Glomerular endothelial cell (primary cell): ENCODE results near the gene PCBD1. TPM values are rescaled to one million over a fixed set of nuclear protein-coding genes. Genes with fewer than 3 reads are reported as not detected.

Source experiments
- DNase-seq: peaks from one replicate; pipeline ENCODE4 v3.0.0-alpha.2; 2011; ENCODE audit warnings: low read depth, low spot score; ENCODE audit errors: extremely low read depth
- total RNA-seq: library from RNA; depleted of rRNA; stranded (reverse); fragments of >200 nt; gene quantifications from 2 replicates; pipeline ENCODE4 v1.2.3, GENCODE V29; 2015

The PCBD1 gene
- total RNA-seq, 1 donor from 2014 or later: 67.1 TPM

DNA sequence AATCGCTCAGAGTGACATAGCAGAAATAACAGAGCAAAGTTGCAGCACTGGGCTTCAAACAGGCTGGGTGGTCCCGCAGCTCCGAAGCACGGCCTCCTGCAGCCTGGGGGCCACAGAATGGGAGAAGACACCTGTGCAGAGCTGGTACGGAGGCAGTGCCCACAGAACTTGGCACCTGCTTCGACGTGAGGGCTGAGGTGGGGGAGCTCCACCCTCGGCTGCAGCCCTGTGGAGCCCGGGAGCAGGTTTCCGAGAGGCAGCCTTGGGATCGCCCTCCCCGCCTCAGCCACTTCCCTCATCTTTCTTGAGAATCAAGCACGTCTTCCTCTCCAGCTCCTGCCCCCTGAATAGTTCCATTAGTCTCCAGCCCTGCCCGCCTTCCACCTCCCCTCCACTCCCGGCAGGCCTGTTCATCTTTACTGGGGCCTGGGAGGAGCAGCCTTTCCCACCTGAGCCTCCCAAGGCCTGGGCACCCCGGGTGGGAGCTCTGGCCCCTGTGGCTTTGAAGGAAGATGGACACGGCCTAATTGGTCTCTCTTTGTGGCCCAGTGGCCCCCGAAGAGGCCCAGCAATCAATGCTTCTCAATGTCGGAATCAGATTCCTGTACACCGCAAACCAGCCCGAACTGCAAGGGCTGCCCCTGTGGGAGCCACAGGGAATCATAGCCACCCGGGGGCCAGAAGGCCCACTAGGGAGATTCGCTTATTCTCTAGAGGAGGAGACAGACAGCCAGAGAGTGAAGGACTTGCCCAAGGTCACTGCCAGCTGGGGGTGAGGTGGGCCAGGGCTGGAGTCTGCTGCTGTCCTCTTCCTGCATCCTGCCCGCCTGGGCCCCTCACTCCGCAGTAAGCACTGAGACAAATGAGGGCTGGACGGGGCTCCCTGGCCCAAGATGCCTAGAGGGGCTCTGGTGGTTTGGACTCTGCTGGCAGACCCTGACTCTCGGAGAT, 17.0 kb upstream of the PCBD1 start:
- DNase-seq: no peak

DNA sequence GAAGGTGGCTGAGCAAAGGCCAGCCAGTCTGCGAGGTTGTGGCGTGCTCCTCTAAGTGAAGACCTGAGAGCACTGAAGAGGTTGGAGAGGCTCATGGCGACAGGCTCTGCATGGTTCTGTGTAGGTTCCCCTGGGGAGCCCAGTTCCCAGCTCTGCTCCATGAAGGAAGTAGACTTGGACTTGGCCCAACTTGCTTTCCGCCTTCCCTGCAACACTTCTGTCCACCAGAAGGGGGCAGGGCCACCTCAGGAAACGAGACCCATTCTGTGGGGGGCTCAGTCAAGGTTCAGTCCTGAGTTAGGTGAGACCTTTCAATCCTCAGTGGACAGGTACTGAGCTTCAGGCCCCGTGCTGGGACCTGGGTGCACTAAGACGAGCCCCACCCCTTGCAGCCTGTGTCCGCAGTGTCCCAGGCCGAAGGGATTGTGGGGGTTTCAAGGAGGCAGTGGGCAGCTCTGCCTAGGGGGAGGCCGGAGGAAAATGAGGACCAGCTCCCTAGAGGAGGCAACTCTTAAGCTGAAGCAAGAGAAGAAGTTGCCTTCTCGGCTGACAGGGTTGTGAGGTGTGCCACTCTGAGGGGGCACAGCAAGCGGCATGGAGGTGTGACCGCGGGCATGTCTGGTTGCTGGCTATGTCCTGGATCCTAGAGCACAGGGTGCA, 15.0 kb upstream of the PCBD1 start:
- DNase-seq: no peak

DNA sequence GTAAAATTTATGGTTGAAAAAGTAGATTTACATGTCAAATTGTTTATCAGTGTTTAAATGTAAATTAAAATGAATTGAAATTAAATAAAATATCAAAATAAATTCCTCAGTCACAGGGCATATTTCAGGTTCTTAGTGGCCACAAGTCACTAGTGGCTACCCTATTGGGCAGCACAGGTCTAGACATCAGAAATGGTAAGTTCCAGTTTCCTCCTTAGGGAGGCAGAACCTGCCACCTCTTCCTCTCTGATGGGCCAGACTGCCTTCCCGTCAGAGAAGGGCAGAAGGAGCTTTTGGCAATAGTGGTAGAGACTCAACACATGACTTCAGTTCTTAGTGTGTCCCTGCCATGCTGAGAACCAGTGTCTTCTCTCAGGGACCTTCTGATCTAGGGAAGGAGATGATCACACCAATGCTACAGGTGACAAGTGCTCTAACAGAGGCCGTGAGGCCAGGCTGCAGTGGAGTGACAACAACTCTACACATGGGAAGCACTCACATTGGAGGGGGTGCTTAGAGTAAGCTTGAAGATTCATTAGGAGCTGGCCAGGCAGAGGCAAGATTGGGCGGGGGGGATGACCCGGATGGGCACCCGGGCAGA, 14.4 kb upstream of the PCBD1 start:
- DNase-seq: no peak

DNA sequence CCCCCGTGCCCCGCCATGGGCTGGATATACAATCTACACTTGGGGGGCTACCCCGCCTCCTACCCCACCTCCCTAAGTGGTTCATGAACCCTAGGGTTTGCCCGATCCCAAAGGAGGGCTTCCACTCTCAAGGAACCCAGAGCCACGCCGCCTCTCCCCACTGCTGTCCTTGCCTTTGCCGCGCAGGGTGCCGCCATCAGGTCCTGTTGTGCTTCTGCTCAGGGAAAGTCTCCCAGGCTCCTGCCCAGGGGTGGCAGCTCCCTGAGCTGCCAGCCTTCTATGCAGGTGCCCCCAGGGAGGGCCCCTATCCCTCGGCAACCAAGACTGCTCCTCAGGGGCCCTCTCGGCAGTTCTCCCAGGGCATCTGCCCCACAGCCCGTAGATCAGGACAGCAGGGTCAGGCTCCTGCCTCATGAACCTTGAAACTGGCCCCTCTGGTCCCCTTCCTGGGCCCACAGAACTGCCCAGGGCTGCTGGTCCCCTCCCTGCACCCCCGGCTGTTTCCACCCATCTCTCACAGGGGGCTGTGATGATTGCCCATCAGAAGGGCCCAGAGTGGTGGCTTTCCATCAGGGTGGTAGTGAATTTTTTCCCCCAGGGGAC, 13.0 kb upstream of the PCBD1 start:
- no peak for DNase-seq

DNA sequence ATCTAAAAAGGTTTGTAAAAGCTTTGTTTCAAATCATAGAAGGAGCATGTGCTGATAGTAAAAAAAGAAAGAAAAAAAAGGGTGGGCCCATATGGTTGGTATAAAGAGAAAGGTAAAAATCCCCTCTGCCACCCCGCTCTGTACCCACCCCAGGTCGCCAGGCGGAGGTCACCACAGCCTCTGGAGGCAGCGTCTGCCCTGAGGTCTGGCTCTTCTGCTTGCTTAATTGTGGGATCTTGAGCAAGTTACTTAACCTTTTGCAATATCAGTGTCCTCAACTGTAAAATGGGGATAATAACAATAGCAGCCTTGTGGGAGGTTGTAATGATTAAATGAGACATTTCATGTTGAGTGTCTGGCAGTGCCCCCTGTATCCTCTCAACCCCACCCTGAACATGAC, 10.7 kb upstream of the PCBD1 start:
- no peak for DNase-seq

DNA sequence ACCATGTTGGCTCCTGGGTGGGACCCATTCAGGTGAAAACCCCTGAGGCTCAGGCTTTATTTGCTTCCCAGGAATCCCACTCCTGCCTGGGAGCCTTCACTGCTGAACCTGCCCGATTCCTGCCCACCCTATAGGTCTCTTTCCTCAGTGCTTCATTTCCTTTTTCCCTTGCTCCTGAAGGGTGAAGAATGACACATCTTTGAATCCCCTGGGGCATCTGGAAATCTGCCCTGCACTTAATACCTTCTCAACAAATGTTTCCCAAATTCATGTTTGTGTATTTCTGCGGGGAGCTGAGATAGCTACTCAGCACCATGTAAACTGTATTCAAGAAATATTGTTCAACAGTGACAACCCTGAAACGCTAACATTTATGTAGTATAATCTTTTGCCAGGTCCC, 10.3 kb upstream of the PCBD1 start:
- no peak for DNase-seq

DNA sequence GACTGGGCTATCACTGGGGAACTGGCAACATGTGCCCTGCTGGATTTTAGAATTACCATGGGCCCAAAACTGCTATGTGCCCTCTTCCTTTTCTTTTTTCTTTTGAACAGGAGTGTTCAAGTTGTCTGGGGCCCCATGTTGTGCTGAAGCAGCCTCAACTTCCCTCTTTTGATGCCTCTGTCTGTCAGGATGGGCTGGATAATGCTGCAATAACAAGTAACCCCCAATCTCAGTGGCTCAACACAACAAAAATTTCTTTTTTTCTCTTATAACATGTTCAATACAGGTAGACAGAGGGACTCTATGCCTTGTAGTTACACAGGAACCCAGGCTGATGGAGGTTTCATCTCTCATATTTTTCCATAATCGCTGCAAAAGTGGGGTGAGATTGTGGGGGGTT, 8.2 kb upstream of the PCBD1 start:
- no peak for DNase-seq

DNA sequence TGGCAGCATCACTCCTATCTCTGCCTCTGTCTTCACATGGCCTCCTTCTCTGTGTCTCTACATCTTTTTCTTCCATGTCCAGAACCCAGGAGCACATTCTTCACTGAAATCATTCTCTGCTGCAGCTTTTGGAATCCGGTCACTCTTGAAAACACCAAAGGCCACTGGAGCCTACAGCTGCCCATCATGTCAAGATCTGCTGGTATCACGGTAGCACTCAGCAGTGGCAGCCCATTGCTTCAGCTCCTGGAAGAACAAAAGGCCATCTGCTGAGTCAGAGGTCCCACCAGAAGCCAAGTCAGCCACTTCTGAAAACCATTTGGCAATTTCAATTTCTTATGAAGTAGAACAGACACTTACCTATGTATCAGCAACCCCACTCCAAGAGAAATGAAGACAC, 6.1 kb upstream of the PCBD1 start:
- no peak for DNase-seq

DNA sequence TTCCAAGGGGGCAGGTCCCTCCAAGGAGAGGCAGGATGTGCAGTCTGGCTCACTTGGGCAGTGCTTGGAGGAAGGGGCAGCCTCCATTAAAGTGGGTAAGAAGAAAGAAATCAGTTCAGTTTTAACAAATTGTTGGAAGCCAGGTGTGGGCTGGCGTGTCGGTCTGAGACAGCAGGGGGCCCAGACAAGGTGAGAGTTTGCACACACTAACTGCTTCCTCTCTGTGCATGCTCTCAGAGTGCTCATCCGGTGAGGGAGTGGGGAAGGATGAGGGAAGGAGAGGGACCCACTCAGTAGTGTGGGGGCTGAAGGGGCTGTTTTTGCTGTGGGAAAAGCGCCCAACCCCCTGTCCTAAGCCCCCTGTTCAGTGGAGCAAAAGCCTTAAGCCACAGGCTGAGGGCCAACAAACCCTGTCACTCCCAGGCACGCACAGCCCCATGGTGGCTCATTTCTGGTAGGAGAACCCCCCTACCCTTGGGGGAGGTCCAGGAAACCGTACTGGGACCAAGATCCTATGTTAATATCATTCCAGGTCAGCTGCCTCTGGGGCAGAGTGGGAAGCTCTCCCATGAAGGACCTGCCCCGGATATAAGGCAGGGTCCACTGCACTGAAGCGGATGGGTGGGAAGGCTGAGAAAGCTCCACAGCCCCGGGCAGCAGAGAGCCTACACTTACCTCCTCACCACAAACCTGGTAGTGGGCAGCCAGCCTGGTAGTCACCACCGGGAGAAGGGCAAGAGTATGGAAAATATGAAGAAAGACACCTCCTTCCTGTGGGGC, 5.1 kb upstream of the PCBD1 start:
- no peak for DNase-seq

DNA sequence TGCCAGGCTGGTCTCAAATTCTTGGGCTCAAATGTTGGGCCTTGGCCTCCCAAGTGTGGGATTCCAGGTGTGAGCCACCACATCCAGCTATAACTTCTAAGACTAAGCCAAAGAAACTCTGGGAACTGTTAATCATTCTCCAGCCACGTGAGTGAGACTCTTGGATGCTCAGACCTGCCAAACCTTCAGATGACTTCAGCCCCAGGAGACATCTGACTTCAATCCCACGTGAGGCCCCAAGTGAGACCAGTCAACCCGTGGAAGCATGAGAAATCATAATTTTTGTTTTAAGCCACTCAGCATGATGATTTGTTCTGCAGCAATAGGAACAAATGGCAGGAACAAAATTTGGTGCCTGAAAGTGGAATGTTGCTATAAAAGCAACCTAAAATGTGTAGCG, 4.3 kb upstream of the PCBD1 start:
- no peak for DNase-seq

DNA sequence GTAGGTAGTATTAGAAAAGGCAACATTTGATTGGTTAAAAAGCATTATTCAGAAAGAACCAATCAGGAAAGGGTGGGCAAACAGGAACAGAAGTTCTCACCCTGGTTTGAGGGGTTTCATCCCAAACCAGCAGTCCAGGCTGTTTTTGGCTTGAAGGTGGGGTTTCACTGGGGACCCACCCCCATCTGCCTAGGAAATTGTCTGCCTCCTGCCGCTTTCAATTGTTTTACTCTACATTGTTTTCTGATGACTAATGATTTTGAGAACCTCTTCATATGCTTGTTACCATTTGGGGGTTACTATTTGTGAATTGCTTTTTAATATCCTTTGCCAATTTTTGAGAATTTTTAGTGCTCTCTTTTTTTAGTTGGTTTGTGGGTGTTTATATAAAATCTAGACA, 3.3 kb upstream of the PCBD1 start:
- DNase-seq: no peak

DNA sequence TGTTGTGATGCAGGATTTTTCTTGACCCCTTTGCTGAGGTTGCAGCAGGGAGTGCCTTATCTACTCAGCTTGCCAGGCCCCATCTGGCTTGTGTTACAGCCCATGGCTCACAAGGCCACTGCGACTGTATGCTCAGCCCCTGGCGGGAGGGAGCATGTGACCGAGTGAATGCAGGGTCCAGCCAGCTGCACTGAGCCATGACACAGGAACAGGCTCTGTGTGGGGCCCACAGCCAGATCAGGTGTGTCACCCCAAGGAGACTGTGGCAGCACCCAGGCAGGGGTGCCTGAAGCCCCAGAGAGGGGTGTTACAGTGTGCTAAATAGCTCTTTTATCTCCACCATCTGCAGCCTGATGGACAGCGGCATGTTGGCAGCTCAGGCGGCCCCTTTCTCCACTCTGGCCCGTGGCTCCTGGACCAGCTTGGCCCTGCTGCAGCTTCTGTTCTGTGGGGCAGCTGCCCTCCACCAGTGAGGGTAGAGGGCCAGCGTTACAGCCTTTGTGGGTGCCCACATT, 2.6 kb upstream of the PCBD1 start:
- DNase-seq: no peak

DNA sequence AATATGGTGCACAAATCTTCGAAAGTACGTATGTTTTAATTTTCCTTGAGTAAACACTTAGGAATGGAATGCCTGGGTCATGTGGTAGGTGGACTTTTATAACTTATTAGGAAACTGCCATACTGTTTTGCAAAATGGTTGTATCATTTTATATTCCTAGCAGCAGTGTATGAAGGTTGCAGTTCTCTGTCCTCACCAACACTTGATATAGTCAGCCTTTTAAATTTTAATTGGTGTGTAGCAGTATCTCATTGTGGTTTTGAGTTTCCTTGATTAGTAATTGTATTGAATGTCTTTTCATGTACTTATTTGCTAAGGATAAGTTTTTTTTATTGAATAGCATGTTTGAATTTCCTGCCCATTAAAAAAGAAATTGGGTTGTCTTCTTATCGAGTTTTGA, 926 bp upstream of the PCBD1 start:
- no peak for DNase-seq

DNA sequence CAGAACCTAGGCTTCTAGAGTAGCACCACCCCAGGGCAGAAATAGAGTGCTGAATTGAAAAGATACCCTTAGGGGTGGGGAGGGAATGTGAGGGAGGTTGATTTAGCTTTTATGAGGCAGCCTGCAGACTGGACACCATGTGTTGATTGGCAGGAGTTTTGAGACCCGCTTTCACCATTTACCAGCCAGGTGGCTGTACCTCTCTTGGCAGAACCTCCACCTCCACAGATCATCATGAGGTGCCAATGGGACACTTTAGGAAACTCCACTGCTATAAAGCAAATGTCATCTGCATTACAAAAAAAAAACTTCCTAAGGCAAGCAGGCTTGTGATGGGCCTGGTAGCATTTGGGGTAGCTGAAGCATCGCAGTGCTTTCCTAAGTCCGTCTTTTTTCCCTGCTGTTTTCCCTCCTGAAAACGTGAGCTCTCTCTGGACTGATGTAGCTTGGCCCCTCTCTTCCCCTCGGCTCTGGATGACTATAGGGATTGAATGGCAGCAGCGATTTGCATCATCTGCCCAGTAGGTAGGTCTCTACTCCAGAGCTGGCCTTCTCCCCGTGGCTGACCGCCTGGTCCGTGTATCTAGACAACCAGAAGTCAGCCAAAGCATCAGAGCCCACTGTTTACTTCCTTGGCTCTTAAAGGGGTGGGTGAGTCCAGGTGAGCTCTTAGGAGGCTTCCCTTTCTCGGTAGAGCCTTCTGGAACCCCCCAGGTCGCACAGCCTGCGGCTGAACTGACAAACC, 1.3 kb downstream of the PCBD1 start:
- DNase-seq: no peak

DNA sequence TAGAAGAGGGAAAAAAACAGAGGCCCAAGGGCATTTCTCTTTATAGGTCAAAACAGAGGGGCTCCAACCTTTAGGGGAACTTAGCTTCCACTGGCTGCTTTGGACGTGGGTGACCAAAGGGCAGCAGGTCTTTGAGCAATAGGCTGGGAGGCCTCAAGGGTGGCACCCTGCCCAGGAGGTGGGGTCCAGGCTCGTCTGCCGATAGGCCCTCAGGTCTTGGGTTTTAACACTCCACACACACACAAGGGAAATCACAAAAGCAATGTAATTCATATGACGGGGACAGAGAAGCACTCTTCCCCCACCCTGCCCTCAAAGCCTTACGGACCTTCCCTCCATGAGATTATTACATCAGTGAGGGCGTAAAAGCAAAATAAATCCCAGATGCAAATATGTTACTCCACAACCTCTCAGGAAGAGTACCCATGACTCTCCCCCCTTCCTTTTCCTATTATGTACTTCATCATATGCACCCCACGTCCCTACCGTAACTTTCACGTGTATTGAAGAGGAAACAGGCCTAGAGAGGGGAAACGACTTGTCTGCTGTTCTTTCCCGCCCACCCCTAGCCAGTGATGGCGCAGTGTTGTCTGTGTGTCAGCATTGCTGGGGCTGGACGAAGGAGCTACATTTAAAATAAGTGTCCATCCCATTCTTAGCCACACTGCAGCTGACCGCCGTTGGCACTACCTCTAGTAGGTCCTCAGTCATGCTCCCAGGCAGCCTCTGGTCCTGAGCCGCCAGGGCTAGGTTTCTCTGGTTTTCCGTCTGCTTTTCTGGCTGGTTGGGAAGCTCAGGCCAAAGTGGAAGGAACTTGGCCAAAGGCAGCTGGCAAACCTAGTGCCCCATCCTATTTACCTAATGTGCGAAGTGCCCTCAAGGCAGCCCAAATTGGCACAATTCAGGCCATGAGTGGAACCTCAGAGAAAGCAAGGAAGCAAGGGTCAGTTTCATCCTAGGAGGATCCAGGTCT, 2.1 kb downstream of the PCBD1 start:
- DNase-seq: no peak

DNA sequence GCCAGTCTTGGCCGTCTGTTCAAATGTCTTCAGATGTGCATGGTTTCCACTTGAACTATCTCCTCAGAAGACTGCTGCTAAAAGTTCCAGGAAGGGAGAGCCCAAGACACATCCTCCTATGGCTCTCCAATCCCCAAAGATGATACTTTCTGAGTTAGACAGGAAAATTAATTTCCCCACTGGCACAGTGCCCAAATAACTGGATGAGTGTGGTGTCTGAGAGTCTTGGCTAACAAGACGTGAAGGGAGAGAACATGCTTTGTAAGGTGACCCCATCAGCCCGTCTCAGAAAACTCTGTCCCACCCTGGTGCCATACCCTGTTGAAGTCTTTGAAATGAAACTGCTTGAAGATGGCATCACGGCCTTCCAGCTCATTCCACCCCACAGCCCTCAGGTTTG, 2.9 kb downstream of the PCBD1 start:
- DNase-seq: no peak

DNA sequence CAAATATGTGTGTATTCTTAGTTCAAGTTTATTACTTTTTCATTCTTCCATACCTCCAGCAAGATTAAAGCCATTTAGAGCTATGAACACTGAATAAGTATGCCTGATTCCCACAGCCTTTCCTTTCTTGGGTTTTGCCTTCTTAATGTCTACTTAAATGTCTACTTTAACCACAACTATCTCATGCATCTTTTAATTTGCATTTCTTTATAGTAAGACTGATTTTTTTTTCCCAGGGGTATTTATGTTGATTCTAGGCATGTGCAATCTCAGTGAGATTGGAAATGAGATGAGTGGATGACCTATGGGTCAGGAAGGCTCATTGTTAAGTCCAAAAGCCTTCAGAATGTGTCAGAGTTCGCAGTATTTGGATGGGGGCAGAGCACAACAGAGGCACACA, 3.6 kb downstream of the PCBD1 start:
- no peak for DNase-seq

DNA sequence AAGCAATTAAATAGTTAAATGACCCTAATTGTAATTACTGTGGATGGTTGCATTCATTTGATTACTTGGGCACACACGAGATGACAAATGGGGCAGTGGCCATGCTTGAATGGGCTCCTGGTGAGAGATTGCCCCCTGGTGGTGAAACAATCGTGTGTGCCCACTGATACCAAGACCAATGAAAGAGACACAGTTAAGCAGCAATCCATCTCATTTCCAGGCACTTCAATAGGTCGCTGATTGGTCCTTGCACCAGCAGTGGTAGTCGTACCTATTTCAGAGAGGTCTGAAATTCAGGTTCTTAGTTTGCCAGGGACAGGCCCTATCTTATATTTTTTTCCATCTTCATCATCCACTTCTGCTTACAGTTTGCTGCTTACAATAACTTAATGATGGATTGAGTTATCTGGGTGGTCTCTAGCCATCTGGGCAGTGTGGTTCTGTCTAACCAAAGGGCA, 8.3 kb downstream of the PCBD1 start:
- DNase-seq: peak; percentile 72

DNA sequence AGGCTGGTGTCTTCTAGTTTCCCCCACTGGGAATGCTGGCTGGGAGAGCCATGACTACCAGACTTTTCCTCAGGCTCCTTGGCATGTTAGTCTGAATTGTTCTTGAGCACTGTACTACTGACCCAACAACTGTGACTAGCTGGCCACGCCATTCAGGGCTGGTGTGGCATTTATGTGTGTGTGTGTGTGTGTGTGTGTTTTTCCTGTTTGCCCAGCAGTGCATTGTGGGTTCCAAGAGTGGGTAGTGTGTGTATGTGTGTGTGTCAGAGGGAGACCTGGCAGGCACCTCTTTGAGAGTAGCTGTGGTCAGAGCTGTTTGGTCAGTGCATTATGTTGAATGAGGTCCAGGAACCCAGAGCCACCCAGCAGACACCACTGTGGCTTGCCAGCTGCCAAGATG, 9.2 kb downstream of the PCBD1 start:
- no peak for DNase-seq
